Body of pancreas (tissue), 4 donors: ENCODE measurements around the gene EEFSEC.

Experiments used
- POLR2A ChIP-seq, 3 donors: fragments of 450-650 bp; IDR thresholded peaks; one replicate each; pipeline ENCODE4 v1.6.1; 2016; ENCODE audit warnings: antibody characterized with exemption in 3 of 3, mild to moderate bottlenecking in 2 of 3
- TF ChIP-seq, protein P1 (sequence below), 7 experiments: fragments of 450-650 bp in 4 of 7; fragments of 200-600 bp in 3 of 7; sonication (generic) in 3 of 7; IDR thresholded peaks; one replicate each; pipeline ENCODE4 v1.5.1; 2016 to 2019; ENCODE audit warnings: antibody characterized with exemption in 7 of 7

- TF ChIP-seq, protein P1, sequence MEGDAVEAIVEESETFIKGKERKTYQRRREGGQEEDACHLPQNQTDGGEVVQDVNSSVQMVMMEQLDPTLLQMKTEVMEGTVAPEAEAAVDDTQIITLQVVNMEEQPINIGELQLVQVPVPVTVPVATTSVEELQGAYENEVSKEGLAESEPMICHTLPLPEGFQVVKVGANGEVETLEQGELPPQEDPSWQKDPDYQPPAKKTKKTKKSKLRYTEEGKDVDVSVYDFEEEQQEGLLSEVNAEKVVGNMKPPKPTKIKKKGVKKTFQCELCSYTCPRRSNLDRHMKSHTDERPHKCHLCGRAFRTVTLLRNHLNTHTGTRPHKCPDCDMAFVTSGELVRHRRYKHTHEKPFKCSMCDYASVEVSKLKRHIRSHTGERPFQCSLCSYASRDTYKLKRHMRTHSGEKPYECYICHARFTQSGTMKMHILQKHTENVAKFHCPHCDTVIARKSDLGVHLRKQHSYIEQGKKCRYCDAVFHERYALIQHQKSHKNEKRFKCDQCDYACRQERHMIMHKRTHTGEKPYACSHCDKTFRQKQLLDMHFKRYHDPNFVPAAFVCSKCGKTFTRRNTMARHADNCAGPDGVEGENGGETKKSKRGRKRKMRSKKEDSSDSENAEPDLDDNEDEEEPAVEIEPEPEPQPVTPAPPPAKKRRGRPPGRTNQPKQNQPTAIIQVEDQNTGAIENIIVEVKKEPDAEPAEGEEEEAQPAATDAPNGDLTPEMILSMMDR (IDR thresholded peaks at IDR 0.05) = no peak
- TF ChIP-seq POLR2A (IDR thresholded peaks at IDR 0.05) = no peak
These were observed 202.2 kb downstream of the EEFSEC start for GRCh38 chr3:128355543-128355919.
